ENCODE measurements around the gene KHDC3L.

Gene KHDC3L

DNA sequence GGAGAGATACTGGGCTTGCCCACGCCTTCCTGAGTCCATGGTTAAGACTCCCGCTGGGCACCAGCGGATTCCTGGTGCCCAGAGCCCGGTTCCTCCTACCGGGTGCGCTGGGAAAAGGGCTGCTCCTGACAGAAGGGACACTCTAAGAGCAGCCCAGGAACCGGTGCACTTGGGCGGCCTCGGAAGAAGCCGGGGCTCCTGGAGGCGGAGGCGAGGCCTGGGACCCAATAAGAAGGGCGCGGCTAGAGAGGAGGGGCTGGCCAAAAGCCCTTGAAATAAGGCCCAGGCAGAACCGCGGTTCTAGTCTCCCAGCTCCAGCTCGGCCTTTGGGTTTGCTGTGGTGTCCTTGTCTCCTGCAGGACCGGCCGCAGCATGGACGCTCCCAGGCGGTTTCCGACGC is at the start of gene KHDC3L:
KHDC3L (plus strand) TSS at position 301 of the 400 bp plus-strand sequence; CDS start at position 373, 72 bp downstream.
- H3K9me3 Mint-ChIP-seq = no peaks in the 10 kb centered on the region
- H3K4me1 Mint-ChIP-seq (ENCODE audit: low read depth) = no peaks in the 10 kb centered on the region
- H3K27me3 Mint-ChIP-seq (ENCODE audit: low read depth) = peaks cover 3% of the 10 kb centered on the region
- no peaks in the 10 kb centered on the region for H3K36me3 Mint-ChIP-seq (ENCODE audit: low read depth)
- H3K4me3 Mint-ChIP-seq = no peak within 1 kb of the TSS
- H3K27ac Mint-ChIP-seq = no peak within 1 kb of the TSS

DNA sequence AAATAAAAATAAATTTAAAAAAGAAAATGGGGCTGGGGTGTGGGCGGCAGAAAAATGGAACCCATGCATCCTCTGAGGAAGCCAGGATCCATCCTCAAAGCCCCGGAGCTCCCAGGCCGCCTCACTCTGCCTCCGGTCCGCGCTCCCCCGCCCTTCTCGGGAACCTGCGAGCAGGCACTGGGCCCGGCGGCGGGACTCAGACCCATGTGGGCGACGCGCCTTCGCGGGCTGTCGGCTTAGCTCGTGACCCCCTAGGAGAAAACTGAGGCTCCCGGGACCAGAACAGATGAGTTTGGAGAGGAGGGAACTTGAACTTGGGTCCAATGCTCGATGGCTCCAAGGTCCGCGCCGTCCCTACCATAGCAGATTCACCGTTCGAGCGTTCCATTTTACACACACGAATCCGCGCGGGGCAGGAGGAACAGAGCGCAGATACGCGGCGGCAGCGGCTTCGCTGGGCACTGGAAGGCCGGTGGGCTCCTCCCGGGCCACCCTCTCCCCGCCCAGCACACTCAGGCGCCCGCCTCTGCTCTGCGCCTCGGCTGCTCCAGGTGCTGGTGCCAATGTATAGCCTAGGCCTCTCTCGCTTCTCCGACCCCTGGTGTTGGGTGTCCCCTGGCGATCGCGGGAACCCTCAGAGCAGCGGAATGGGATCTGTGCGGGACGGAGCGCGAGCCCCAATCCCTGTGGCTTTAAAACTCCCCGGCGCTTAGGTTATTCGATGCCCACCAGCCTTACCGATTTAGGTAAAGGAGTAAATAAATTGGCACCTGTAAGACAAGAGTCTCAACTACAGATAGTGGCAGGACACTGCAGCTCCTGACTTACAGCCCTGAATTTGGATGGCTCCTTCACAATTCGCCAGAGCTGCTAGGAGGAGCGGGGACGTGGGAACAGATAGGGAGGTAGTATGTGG is 47.6 kb upstream of the KHDC3L start:
- Mint-ChIP-seq H3K9me3 (peaks cover 17% of the 10 kb centered on the region), H3K36me3 (ENCODE audit: low read depth) (no peaks in the 10 kb centered on the region), H3K4me3 (no peak overlapping the region), H3K4me1 (ENCODE audit: low read depth) (peaks cover 10% of the 10 kb centered on the region), H3K27me3 (ENCODE audit: low read depth) (peaks cover 68% of the 10 kb centered on the region), H3K27ac (no peak overlapping the region)

- peaks cover under 1% of the 10 kb centered on the region for H3K9me3 Mint-ChIP-seq
- H3K4me3 Mint-ChIP-seq = no peak overlapping the region
- H3K27ac Mint-ChIP-seq = no peak overlapping the region
- H3K27me3 Mint-ChIP-seq (ENCODE audit: low read depth) = peaks cover 10% of the 10 kb centered on the region
- H3K36me3 Mint-ChIP-seq (ENCODE audit: low read depth) = no peaks in the 10 kb centered on the region
- no peaks in the 10 kb centered on the region for H3K4me1 Mint-ChIP-seq (ENCODE audit: low read depth)
Observed at GRCh38 chr6:73323323-73323722, 39.1 kb upstream of the KHDC3L start.

DNA sequence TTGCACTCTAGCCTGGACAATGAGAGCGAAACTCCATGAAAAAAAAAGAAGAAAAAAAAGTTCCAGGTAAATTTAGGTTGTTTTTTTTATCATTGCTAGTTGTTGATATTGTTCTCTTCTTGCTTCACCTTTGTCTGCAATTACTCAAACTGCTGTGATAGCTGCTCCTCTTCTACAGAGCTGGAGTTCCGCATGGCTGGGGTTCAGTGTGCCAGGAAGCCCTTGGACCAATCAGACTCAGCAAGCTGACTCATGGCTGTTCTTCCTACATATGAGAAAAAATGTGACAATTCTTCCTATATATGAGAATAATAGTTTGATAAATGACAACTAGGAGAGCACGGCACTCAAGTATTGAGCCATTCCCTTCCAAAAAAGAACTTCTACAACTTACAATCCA is 36.8 kb upstream of the KHDC3L start:
- peak overlapping the region; percentile 32 for H3K27ac Mint-ChIP-seq
- peaks cover 3% of the 10 kb centered on the region for H3K4me1 Mint-ChIP-seq (ENCODE audit: low read depth)
- no peak overlapping the region for H3K4me3 Mint-ChIP-seq
- no peaks in the 10 kb centered on the region for H3K9me3 Mint-ChIP-seq
- H3K36me3 Mint-ChIP-seq (ENCODE audit: low read depth) = no peaks in the 10 kb centered on the region
- H3K27me3 Mint-ChIP-seq (ENCODE audit: low read depth) = peaks cover 20% of the 10 kb centered on the region

- Mint-ChIP-seq H3K4me1 (ENCODE audit: low read depth) (peaks cover 3% of the 10 kb centered on the region), H3K4me3 (no peak overlapping the region), H3K27ac (no peak overlapping the region), H3K9me3 (no peaks in the 10 kb centered on the region), H3K36me3 (ENCODE audit: low read depth) (no peaks in the 10 kb centered on the region), H3K27me3 (ENCODE audit: low read depth) (peaks cover 41% of the 10 kb centered on the region)
Observed at GRCh38 chr6:73328790-73329189, 33.7 kb upstream of the KHDC3L start.

DNA sequence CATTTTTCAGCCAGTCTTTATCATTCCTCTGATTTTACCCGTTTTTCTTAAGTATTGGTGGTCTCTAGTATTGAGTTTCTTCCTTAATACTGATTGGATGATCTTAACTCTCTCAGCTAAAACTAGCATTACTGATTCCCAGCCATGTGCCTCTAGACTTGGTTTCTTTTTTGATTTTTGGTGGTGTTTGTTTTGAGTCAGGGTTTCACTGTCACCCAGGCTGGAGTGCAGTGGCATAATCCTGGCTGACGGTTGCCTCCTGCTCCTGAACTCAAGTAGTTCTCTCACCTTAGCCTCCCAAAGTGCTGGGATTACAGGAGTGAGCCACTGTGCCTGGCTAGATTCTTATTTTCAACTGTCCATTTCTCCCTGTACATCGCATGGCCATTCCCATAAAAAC is 33.3 kb upstream of the KHDC3L start:
- Mint-ChIP-seq H3K27ac (no peak overlapping the region), H3K4me3 (no peak overlapping the region), H3K9me3 (no peaks in the 10 kb centered on the region), H3K27me3 (ENCODE audit: low read depth) (peaks cover 41% of the 10 kb centered on the region), H3K4me1 (ENCODE audit: low read depth) (peaks cover 3% of the 10 kb centered on the region), H3K36me3 (ENCODE audit: low read depth) (no peaks in the 10 kb centered on the region)

GRCh38 chr6:73339340-73339739 is 23.1 kb upstream of the KHDC3L start:
- no peaks in the 10 kb centered on the region for H3K4me1 Mint-ChIP-seq (ENCODE audit: low read depth)
- H3K4me3 Mint-ChIP-seq = no peak overlapping the region
- no peaks in the 10 kb centered on the region for H3K36me3 Mint-ChIP-seq (ENCODE audit: low read depth)
- peaks cover 24% of the 10 kb centered on the region for H3K27me3 Mint-ChIP-seq (ENCODE audit: low read depth)
- H3K27ac Mint-ChIP-seq = no peak overlapping the region
- no peaks in the 10 kb centered on the region for H3K9me3 Mint-ChIP-seq

GRCh38 chr6:73340048-73340447 is 22.4 kb upstream of the KHDC3L start:
- Mint-ChIP-seq H3K27me3 (ENCODE audit: low read depth) (peaks cover 26% of the 10 kb centered on the region), H3K4me3 (no peak overlapping the region), H3K4me1 (ENCODE audit: low read depth) (no peaks in the 10 kb centered on the region), H3K9me3 (no peaks in the 10 kb centered on the region), H3K36me3 (ENCODE audit: low read depth) (no peaks in the 10 kb centered on the region), H3K27ac (no peak overlapping the region)

DNA sequence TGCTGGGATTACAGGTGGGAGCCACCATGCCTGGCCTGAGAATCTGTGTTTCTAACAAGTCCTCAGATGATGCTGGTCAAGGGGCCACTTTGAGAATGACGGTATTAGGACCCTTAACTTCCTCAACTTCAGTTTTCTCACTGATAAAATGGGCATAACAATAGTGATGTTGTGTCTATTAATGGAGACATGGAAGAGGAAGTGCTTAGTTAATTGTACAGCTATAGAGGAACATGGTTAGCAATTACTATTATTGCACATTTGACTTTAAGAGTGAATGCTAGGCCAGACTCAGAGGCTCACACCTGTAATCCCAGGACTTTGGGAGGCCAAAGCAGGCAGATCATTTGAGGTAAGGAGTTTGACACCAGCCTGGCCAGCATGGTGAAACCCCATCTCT is 21.1 kb upstream of the KHDC3L start:
- Mint-ChIP-seq H3K9me3 (no peaks in the 10 kb centered on the region), H3K27me3 (ENCODE audit: low read depth) (peaks cover 26% of the 10 kb centered on the region), H3K4me1 (ENCODE audit: low read depth) (no peaks in the 10 kb centered on the region), H3K27ac (no peak overlapping the region), H3K36me3 (ENCODE audit: low read depth) (no peaks in the 10 kb centered on the region), H3K4me3 (no peak overlapping the region)

GRCh38 chr6:73342174-73342573 is 20.3 kb upstream of the KHDC3L start:
- no peaks in the 10 kb centered on the region for H3K9me3 Mint-ChIP-seq
- H3K27ac Mint-ChIP-seq = no peak overlapping the region

GRCh38 chr6:73343164-73343563 is 19.3 kb upstream of the KHDC3L start:
- H3K4me1 Mint-ChIP-seq (ENCODE audit: low read depth) = no peaks in the 10 kb centered on the region
- no peaks in the 10 kb centered on the region for H3K9me3 Mint-ChIP-seq
- no peak overlapping the region for H3K27ac Mint-ChIP-seq
- H3K36me3 Mint-ChIP-seq (ENCODE audit: low read depth) = no peaks in the 10 kb centered on the region
- no peak overlapping the region for H3K4me3 Mint-ChIP-seq
- peaks cover 41% of the 10 kb centered on the region for H3K27me3 Mint-ChIP-seq (ENCODE audit: low read depth)

More at GRCh38 chr6:73342174-73342573, 20.3 kb upstream of the KHDC3L start:
- H3K4me3 Mint-ChIP-seq = no peak overlapping the region
- H3K36me3 Mint-ChIP-seq (ENCODE audit: low read depth) = no peaks in the 10 kb centered on the region
- H3K27me3 Mint-ChIP-seq (ENCODE audit: low read depth) = peaks cover 33% of the 10 kb centered on the region
- no peaks in the 10 kb centered on the region for H3K4me1 Mint-ChIP-seq (ENCODE audit: low read depth)

GRCh38 chr6:73348550-73349204 is 13.8 kb upstream of the KHDC3L start:
- Mint-ChIP-seq H3K27ac (no peak overlapping the region), H3K36me3 (ENCODE audit: low read depth) (no peaks in the 10 kb centered on the region), H3K4me3 (no peak overlapping the region), H3K9me3 (no peaks in the 10 kb centered on the region), H3K4me1 (ENCODE audit: low read depth) (no peaks in the 10 kb centered on the region), H3K27me3 (ENCODE audit: low read depth) (peaks cover 50% of the 10 kb centered on the region)

GRCh38 chr6:73349311-73349710 is 13.1 kb upstream of the KHDC3L start:
- no peaks in the 10 kb centered on the region for H3K36me3 Mint-ChIP-seq (ENCODE audit: low read depth)
- peaks cover 46% of the 10 kb centered on the region for H3K27me3 Mint-ChIP-seq (ENCODE audit: low read depth)
- H3K27ac Mint-ChIP-seq = no peak overlapping the region
- no peaks in the 10 kb centered on the region for H3K9me3 Mint-ChIP-seq
- no peak overlapping the region for H3K4me3 Mint-ChIP-seq
- no peaks in the 10 kb centered on the region for H3K4me1 Mint-ChIP-seq (ENCODE audit: low read depth)

GRCh38 chr6:73353636-73354593 is 8.5 kb upstream of the KHDC3L start, which contains the start of gene DPPA5:
Gene DPPA5, minus strand, starts transcription at chr6:73354276. Its CDS starts 51 bp downstream, at chr6:73354225.
- no peaks in the 10 kb centered on the region for H3K9me3 Mint-ChIP-seq
- peaks cover 31% of the 10 kb centered on the region for H3K27me3 Mint-ChIP-seq (ENCODE audit: low read depth)
- H3K36me3 Mint-ChIP-seq (ENCODE audit: low read depth) = no peaks in the 10 kb centered on the region
- H3K27ac Mint-ChIP-seq = no peak within 1 kb of the TSS
- no peak within 1 kb of the TSS for H3K4me3 Mint-ChIP-seq
- H3K4me1 Mint-ChIP-seq (ENCODE audit: low read depth) = no peaks in the 10 kb centered on the region
